HUES48 (cell line): ENCODE measurements around the gene AUTS2.

Source experiments
- H3K27ac ChIP-seq: one replicate; pipeline ENCODE4 v1.7.0; 2013; ENCODE audit warnings: low read depth, low read length, inconsistent platforms
- H3K27me3 ChIP-seq: 2 replicates; pipeline ENCODE4 v1.6.1; 2013; ENCODE audit warnings: mild to moderate bottlenecking, low read length; ENCODE audit not compliant: control insufficient read depth, insufficient read depth
- H3K36me3 ChIP-seq: 2 replicates; pipeline ENCODE4 v1.6.1; 2013; ENCODE audit warnings: low read length; ENCODE audit not compliant: control insufficient read depth, insufficient read depth
- H3K4me1 ChIP-seq: 2 replicates; pipeline ENCODE4 v1.6.1; 2013; ENCODE audit warnings: mild to moderate bottlenecking, low read length; ENCODE audit not compliant: control insufficient read depth, insufficient read depth
- H3K4me3 ChIP-seq: 2 replicates; pipeline ENCODE4 v1.5.1; 2013; ENCODE audit warnings: mild to moderate bottlenecking, low read depth, low read length
- H3K9ac ChIP-seq: 2 replicates; pipeline ENCODE4 v1.6.1; 2013; ENCODE audit warnings: mild to moderate bottlenecking, low read depth, low read length, moderate library complexity
- H3K9me3 ChIP-seq: 2 replicates; pipeline ENCODE4 v1.6.1; 2013; ENCODE audit warnings: low read length; ENCODE audit not compliant: control insufficient read depth, insufficient read depth

Gene AUTS2

DNA sequence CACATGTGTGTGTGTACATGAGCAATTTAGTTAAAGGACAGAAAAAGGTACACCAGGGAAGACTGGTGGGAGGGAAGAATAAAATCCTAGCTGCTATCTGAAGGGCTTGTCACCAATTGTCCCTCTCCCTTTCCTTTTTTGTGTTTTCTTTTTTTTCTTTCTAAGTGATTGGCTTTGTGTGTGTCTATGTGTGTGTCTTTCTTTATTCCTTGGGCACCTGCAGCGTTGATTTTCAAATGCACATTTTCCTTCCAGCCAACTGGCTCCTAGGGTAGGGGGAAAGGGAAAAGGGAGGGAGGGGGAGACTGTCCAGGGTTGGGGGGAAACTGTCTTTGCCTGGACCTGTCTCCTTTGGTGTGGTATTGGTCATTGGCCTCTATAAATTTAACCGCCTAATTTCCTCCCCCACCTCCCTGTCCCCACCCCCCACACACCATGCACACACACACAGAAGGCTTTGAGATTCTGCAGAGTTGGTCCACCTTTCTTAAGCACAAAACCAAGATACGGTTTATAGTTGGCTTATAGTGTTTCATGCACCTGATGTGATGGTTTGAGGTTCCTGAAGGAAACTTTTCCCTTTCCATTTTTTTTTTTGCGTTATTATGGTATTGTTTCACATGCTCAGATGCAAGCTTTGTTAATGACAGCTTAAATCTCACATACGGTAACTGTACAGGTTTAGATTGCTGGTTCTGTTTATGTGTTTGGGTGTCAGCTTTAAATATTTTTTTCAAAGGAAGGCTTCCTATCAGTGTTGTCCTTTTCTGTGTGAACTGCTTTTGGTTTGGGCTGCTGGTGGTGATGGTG, 2.6 kb downstream of the AUTS2 start:
- Histone ChIP-seq H3K36me3 (no peaks in the 10 kb centered on the region), H3K27ac (no peak overlapping the region), H3K27me3 (peaks cover 82% of the 10 kb centered on the region), H3K4me3 (peak overlapping the region; percentile 85; the same call in 1 of the 2 replicates), H3K4me1 (peaks cover 11% of the 10 kb centered on the region), H3K9me3 (no peaks in the 10 kb centered on the region), H3K9ac (no peak overlapping the region)

DNA sequence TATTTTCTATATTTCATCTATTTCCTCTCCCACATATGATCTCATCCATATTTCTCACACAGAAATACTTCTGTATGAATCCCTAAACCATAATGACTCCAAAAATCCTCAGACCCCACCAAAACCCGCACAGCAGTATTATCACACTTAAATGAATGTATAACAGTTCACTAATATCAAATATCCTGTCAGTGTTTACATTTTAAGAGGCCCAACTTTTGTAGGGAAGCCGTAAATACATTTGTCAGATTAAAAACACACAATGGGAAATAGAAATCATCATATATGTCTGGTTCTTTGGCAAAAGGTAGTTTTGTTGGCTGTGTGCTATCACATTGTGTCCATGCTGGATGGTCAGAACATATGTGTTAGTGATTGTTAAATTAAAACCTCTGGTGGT, 4.2 kb downstream of the AUTS2 start:
- Histone ChIP-seq H3K27me3 (peaks cover 82% of the 10 kb centered on the region), H3K36me3 (no peaks in the 10 kb centered on the region), H3K4me3 (no peak overlapping the region), H3K4me1 (peaks cover 11% of the 10 kb centered on the region), H3K9me3 (no peaks in the 10 kb centered on the region), H3K9ac (no peak overlapping the region), H3K27ac (no peak overlapping the region)

DNA sequence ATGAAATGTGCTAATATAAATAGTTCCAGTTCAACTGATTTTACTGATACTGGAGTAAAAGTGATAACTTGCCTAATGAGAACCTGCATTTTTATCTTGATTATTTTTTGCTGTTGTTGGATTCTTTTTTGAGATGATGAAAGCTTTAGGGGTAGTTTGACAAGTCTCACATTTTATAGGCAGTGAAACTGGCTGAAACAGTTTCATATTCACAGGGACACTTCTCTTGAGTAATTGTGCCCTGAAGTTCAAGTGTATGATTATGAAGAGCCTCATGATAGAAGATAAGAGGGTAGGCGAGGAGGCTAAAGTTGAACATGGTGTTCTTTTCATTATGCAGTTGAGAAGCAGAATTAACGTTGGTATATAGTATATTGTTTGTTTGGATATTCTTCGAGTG, 5.1 kb downstream of the AUTS2 start:
- Histone ChIP-seq H3K9ac (no peak overlapping the region), H3K36me3 (no peaks in the 10 kb centered on the region), H3K9me3 (no peaks in the 10 kb centered on the region), H3K27me3 (peaks cover 88% of the 10 kb centered on the region), H3K4me1 (peaks cover 11% of the 10 kb centered on the region), H3K27ac (no peak overlapping the region), H3K4me3 (no peak overlapping the region)

DNA sequence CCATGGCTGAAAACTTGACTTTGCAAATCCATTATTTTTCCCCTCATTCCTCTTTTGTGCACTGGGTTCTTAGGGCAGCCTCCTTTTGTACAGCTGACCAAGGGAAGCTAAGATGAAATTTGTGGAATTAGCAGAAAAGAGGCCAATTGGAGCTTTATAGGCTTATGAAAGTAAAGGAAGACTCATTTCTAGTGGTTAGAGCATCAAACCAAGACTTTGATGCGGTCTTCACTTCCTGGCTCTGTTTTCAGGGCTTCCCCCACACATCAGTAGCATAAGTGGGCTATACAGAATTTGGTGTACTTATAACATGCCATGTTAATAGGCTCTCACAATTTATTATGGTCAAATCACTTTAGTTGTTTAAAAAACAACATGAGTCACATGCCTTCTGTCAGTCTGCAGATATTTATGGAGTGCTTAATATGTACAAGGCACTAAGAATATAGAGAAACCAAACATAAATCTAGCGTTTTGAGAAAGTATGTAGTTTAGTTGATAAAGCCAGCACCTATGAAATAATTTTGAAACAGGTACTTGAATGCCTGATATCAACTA, 5.7 kb downstream of the AUTS2 start:
- Histone ChIP-seq H3K36me3 (no peaks in the 10 kb centered on the region), H3K4me1 (peaks cover 16% of the 10 kb centered on the region), H3K27me3 (peaks cover 95% of the 10 kb centered on the region), H3K27ac (no peak overlapping the region), H3K9ac (no peak overlapping the region), H3K4me3 (no peak overlapping the region), H3K9me3 (no peaks in the 10 kb centered on the region)

DNA sequence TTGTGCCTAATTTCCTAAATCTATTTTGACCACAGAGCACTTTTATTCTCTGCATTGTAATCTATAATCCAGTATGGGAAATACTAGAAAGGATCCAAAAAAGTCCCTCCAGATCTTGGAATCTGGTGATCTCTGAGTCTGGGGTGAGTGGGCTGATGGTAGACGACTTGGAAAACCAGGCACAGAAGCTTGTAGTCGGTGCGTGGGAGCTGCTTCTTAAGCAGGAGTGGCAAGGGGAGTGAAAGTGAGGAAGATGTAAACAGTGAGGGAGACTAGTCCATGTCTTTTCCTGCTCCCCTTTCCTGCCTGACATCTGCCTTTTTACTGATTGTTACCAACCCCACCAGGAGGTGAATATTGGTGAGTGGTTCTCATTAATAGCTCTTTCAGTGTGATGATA, 6.8 kb downstream of the AUTS2 start:
- H3K4me1 ChIP-seq, result peaks cover 25% of the 10 kb centered on the region
- peaks cover 100% of the 10 kb centered on the region for H3K27me3 ChIP-seq
- H3K4me3 ChIP-seq, result no peak overlapping the region
- no peaks in the 10 kb centered on the region for H3K36me3 ChIP-seq
- H3K9ac ChIP-seq, result no peak overlapping the region
- no peaks in the 10 kb centered on the region for H3K9me3 ChIP-seq
- H3K27ac ChIP-seq, result no peak overlapping the region

DNA sequence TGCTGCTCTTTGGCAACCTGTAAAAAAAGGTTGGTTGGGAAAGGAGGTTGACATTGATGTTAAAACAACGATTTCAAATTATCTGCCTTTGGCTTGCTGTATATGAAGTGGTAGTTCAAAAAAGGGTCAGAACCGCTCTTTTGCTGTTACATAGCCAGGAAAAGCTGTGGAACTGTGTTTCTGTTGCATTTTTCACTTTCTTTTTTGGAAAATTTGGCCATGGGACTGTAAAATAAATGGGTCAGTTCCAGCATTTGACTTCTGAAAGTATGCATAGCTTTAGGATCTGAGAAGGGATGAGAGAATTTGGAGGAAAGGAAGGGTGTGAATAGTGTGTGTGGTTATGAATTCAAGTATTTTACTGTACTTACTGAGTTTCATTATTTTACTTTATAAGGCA, 7.3 kb downstream of the AUTS2 start:
- Histone ChIP-seq H3K27me3 (peaks cover 100% of the 10 kb centered on the region), H3K4me3 (no peak overlapping the region), H3K9ac (no peak overlapping the region), H3K4me1 (peaks cover 23% of the 10 kb centered on the region), H3K36me3 (no peaks in the 10 kb centered on the region), H3K9me3 (no peaks in the 10 kb centered on the region), H3K27ac (no peak overlapping the region)

DNA sequence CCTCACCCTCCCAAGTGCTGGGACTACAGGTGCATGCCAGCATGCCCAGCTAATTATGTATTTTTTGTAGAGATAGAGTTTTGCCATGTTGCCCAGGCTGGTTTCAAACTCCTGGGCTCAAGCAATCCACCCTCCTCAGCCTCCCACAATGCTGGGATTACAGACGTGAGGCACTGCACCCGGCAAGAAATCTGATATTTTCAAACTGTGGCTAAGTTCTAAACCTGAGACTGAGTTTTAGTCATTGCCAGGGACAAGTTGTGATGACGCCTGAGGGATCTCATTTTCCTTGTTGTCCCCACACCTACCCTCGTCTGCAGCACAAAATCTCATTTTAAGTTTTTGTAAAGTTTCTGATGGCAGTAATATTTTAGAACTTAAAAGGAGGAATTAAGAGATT, 9.8 kb downstream of the AUTS2 start:
- Histone ChIP-seq H3K27ac (no peak overlapping the region), H3K4me3 (no peak overlapping the region), H3K9me3 (no peaks in the 10 kb centered on the region), H3K36me3 (no peaks in the 10 kb centered on the region), H3K27me3 (peaks cover 99% of the 10 kb centered on the region), H3K9ac (no peak overlapping the region), H3K4me1 (peaks cover 17% of the 10 kb centered on the region)

DNA sequence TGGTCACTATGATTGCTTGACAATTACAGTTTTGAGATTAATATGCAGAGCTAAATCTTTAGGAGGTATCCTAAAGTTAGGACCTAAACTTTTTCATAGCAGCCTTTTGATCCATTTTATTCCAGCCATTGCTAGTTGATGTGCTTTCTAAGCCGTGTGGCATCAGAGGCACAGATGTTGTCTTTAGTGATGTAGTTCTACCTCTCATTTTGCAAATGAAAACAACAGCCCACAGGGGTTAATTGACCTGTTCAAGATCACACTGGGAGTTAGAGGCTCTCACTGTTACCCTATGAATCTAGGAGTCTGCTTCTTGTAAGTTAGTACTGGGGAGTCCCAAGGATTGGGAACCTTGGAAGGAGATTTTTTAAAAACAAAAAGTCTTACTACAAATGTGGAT, 10.6 kb downstream of the AUTS2 start:
- Histone ChIP-seq H3K9me3 (no peaks in the 10 kb centered on the region), H3K27me3 (peaks cover 99% of the 10 kb centered on the region), H3K36me3 (no peaks in the 10 kb centered on the region), H3K27ac (peak overlapping the region; percentile 1), H3K9ac (no peak overlapping the region), H3K4me3 (no peak overlapping the region), H3K4me1 (peaks cover 25% of the 10 kb centered on the region)

DNA sequence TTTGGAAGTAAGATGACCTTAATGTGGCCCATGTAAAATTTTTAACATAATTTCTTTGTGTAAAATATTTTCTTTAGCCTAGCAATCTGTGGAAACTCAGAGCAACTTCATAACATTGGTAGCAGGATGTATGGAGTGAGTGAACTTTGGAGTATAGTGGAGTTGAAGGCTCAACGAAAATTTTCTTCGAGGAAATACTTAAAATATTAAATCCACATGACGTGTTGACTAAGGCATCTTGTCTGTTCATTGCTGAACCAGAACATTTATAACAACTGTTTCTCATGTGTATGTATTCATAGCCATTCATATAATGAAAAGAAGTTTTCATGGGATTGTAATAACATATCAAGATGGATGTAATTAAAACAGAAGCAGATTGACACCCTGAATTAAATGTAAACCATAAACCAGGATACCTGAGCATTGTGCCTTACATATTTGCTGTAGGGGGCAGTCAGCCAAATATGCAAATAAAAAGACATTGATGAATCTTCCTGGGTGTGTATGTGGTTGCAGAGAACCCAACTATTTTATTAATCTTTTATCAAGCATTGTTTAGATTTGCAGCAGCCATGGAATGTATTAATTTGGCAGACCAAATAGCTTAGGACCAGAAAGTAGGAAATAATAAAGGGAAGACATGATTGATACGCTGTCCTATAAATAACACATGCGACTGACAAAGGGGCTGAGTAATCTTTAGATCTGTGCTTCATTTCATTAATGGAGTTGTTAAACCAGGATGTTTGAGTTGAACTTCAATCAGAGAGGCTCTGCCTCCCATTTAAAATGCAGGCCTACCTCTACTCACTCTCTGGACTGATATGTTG, 11.5 kb downstream of the AUTS2 start:
- peaks cover 27% of the 10 kb centered on the region for H3K4me1 ChIP-seq
- H3K27me3 ChIP-seq, result peaks cover 99% of the 10 kb centered on the region
- H3K36me3 ChIP-seq, result no peaks in the 10 kb centered on the region
- H3K9me3 ChIP-seq, result no peaks in the 10 kb centered on the region
- no peak overlapping the region for H3K4me3 ChIP-seq
- no peak overlapping the region for H3K27ac ChIP-seq
- no peak overlapping the region for H3K9ac ChIP-seq

DNA sequence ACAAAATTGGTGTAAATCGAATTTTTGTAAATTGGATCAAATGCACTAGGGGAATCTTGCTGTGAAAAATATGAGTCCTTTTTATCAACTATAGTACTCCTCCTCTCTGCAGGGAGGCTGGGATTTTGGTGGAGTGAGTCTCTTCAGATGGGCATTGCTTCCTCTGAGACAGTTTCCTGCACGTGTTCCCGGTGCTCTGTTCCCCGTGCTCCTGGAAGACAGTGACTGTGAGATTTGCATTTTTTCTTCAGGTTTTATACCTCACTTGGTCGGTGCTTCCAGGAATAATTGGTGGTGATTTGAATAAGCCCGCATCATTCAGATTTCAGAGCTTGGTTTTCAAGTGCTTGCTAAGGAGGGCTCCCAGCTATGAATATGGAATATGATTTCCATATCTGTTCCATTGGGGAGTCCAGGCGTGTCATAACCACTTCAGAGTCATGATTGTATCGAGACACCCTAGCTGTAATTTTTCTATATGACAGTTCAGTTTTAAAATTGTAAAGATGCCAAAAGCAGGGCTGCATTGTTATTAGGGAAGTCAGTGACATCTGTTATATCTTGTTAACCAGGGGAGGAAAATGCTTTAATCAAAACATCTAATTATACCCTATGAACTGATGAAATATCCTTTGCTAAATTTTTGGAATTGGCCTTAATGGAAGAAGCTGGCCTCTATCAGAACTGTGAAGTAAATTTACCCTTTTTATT, 12.3 kb downstream of the AUTS2 start:
- no peak overlapping the region for H3K27ac ChIP-seq
- H3K9ac ChIP-seq, result no peak overlapping the region
- no peak overlapping the region for H3K4me3 ChIP-seq
- H3K27me3 ChIP-seq, result peaks cover 99% of the 10 kb centered on the region
- H3K36me3 ChIP-seq, result no peaks in the 10 kb centered on the region
- H3K4me1 ChIP-seq, result peaks cover 27% of the 10 kb centered on the region
- H3K9me3 ChIP-seq, result no peaks in the 10 kb centered on the region
